Measurements from ENCODE around the gene TTC12.

Gene TTC12

GRCh38 chr11:113286009-113286408, 28.4 kb upstream of the TTC12 start:
- Histone ChIP-seq H3K4me3 (replicated peaks; ENCODE audit: low read depth, low read length) (no peak overlapping the region), H3K27me3 (replicated peaks; ENCODE audit: control insufficient read depth, insufficient read depth, low read length) (no peaks in the 10 kb centered on the region; the same call in 1 of the 2 replicates), H3K36me3 (ENCODE audit: control insufficient read depth, insufficient read depth, low read length) (no peaks in the 10 kb centered on the region)
- DNase-seq (ENCODE audit: extremely low read depth, insufficient read length), result no peak
- TF ChIP-seq CTCF (IDR thresholded peaks at IDR 0.05; ENCODE audit: insufficient read depth, low read length, poor library complexity, severe bottlenecking), result no peak

GRCh38 chr11:113286509-113287497, 27.6 kb upstream of the TTC12 start:
- Histone ChIP-seq H3K27me3 (replicated peaks; ENCODE audit: control insufficient read depth, insufficient read depth, low read length) (no peaks in the 10 kb centered on the region), H3K36me3 (ENCODE audit: control insufficient read depth, insufficient read depth, low read length) (no peaks in the 10 kb centered on the region), H3K4me3 (replicated peaks; ENCODE audit: low read depth, low read length) (no peak overlapping the region)
- no peak for DNase-seq (ENCODE audit: extremely low read depth, insufficient read length)
- TF ChIP-seq CTCF (IDR thresholded peaks at IDR 0.05; ENCODE audit: insufficient read depth, low read length, poor library complexity, severe bottlenecking), result no peak

- H3K27me3 ChIP-seq (replicated peaks; ENCODE audit: control insufficient read depth, insufficient read depth, low read length), result no peaks in the 10 kb centered on the region
- no peak for TF ChIP-seq CTCF (IDR thresholded peaks at IDR 0.05; ENCODE audit: insufficient read depth, low read length, poor library complexity, severe bottlenecking)
- DNase-seq (ENCODE audit: extremely low read depth, insufficient read length), result no peak
- H3K4me3 ChIP-seq (replicated peaks; ENCODE audit: low read depth, low read length), result no peak overlapping the region
- no peaks in the 10 kb centered on the region for H3K36me3 ChIP-seq (ENCODE audit: control insufficient read depth, insufficient read depth, low read length)
Observed at GRCh38 chr11:113287801-113288200, 26.6 kb upstream of the TTC12 start.

GRCh38 chr11:113288286-113288863, 26.0 kb upstream of the TTC12 start:
- no peak for TF ChIP-seq CTCF (IDR thresholded peaks at IDR 0.05; ENCODE audit: insufficient read depth, low read length, poor library complexity, severe bottlenecking)
- H3K4me3 ChIP-seq (replicated peaks; ENCODE audit: low read depth, low read length), result no peak overlapping the region

GRCh38 chr11:113289431-113290187, 24.8 kb upstream of the TTC12 start:
- DNase-seq (ENCODE audit: extremely low read depth, insufficient read length), result peak; percentile 47
- peak; percentile 95 for TF ChIP-seq CTCF (IDR thresholded peaks at IDR 0.05; ENCODE audit: insufficient read depth, low read length, poor library complexity, severe bottlenecking)
- Histone ChIP-seq H3K27me3 (replicated peaks; ENCODE audit: control insufficient read depth, insufficient read depth, low read length) (no peaks in the 10 kb centered on the region), H3K4me3 (replicated peaks; ENCODE audit: low read depth, low read length) (no peak overlapping the region), H3K36me3 (ENCODE audit: control insufficient read depth, insufficient read depth, low read length) (no peaks in the 10 kb centered on the region)

More at GRCh38 chr11:113288286-113288863, 26.0 kb upstream of the TTC12 start:
- Histone ChIP-seq H3K36me3 (ENCODE audit: control insufficient read depth, insufficient read depth, low read length) (no peaks in the 10 kb centered on the region), H3K27me3 (replicated peaks; ENCODE audit: control insufficient read depth, insufficient read depth, low read length) (no peaks in the 10 kb centered on the region)
- DNase-seq (ENCODE audit: extremely low read depth, insufficient read length), result no peak
